GM19467 (cell line): Measurements from ENCODE around the gene BRSK1.
A peak's percentile ranks its signal among the peaks of the same experiment; 100 is the strongest.

Experiments used
- ATAC-seq: cut with Tn5 transposase; IDR thresholded peaks from one replicate; pipeline ENCODE4 v1.9.1; 2021; ENCODE audit warnings: mild to moderate bottlenecking, moderate library complexity; ENCODE audit not compliant: unreplicated experiment

Gene BRSK1

GRCh38 chr19:55253842-55254624 is 29.8 kb upstream of the BRSK1 start:
- ATAC-seq = no peak

- ATAC-seq = no peak
Measured at GRCh38 chr19:55254625-55254977, 29.2 kb upstream of the BRSK1 start.

GRCh38 chr19:55255618-55256423 is 28.0 kb upstream of the BRSK1 start:
- ATAC-seq = no peak

- no peak for ATAC-seq
Measured at GRCh38 chr19:55256562-55257460, 27.0 kb upstream of the BRSK1 start.

GRCh38 chr19:55257461-55258420 is 26.1 kb upstream of the BRSK1 start:
- no peak for ATAC-seq

- ATAC-seq = peak; percentile 1
Measured at GRCh38 chr19:55258476-55258827, 25.3 kb upstream of the BRSK1 start.

GRCh38 chr19:55258828-55259539 is 24.8 kb upstream of the BRSK1 start, which contains the start of gene PPP6R1:
Gene PPP6R1, minus strand, starts transcription at chr19:55259017. Its CDS starts 11,914 bp downstream, at chr19:55247103.
- ATAC-seq = peak; percentile 58

- no peak for ATAC-seq
Measured at GRCh38 chr19:55259540-55260210, 24.1 kb upstream of the BRSK1 start.

GRCh38 chr19:55261671-55262126 is 22.1 kb upstream of the BRSK1 start:
- no peak for ATAC-seq

- no peak for ATAC-seq
Measured at GRCh38 chr19:55262359-55262758, 21.4 kb upstream of the BRSK1 start.

GRCh38 chr19:55264531-55264930 is 19.3 kb upstream of the BRSK1 start:
- ATAC-seq = no peak

- no peak for ATAC-seq
Measured at GRCh38 chr19:55265173-55265572, 18.6 kb upstream of the BRSK1 start.

GRCh38 chr19:55265723-55266386 is 17.9 kb upstream of the BRSK1 start:
- no peak for ATAC-seq

- ATAC-seq = no peak
Measured at GRCh38 chr19:55266404-55266803, 17.4 kb upstream of the BRSK1 start.

GRCh38 chr19:55266840-55267239 is 17.0 kb upstream of the BRSK1 start:
- ATAC-seq = no peak

GRCh38 chr19:55269299-55269698 is 14.5 kb upstream of the BRSK1 start:
- no peak for ATAC-seq

- ATAC-seq = no peak
Measured at GRCh38 chr19:55270172-55270942, 13.4 kb upstream of the BRSK1 start.
